GM19035 (cell line): ENCODE measurements around the gene CENPL.
"Not testable (repeated sequence)": the region's sequence is repeated elsewhere in the genome, so short reads cannot be mapped to it uniquely, and the experiment has no call there.

Experiments
- ATAC-seq: cut with Tn5 transposase; IDR thresholded peaks from one replicate; pipeline ENCODE4 v1.9.1; 2021; ENCODE audit not compliant: unreplicated experiment

Gene CENPL

GRCh38 chr1:173824315-173825081 is at the start of gene CENPL, which contains the start of gene DARS2:
CENPL (minus strand) TSS chr1:173824883; CDS start chr1:173811299, 13,584 bp downstream.
DARS2 (plus strand) TSS chr1:173824673; CDS start chr1:173825230, 557 bp downstream.
- peak; percentile 79 for ATAC-seq

GRCh38 chr1:173871500-173871899 is 46.8 kb upstream of the CENPL start:
- ATAC-seq: no peak

GRCh38 chr1:173871091-173871490 is 46.4 kb upstream of the CENPL start:
- no peak for ATAC-seq

GRCh38 chr1:173870252-173871075 is 45.8 kb upstream of the CENPL start:
- ATAC-seq: no peak

DNA sequence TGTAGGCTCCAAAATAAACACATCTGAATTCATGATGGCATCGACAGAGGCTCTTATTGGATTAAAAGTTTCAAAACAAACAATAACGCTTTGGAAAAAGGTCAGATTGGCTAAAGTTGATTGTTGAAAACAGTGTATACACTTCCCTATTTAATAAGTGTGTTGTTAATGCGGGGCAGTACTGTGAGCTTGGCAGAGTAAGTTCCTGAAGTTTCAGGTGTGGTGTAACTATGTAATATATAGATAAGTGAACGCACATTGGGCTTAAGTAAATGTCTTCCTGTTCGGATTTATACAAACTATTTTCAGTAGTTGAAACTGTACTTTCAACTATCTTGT is 44.3 kb upstream of the CENPL start:
- no peak for ATAC-seq

GRCh38 chr1:173868266-173869020 is 43.8 kb upstream of the CENPL start, which contains the start of gene ZBTB37:
ZBTB37 (plus strand) TSS chr1:173868380; CDS start chr1:173870226, 1,846 bp downstream.
- peak; percentile 59 for ATAC-seq

- peak; percentile 59 for ATAC-seq
Measured at GRCh38 chr1:173867753-173868265, 43.1 kb upstream of the CENPL start, which contains the start of gene GAS5. GAS5 (minus strand) TSS chr1:173867989.

GRCh38 chr1:173867141-173867752 is 42.6 kb upstream of the CENPL start:
- no peak for ATAC-seq

- ATAC-seq: no peak
Measured at GRCh38 chr1:173866413-173867115, 41.9 kb upstream of the CENPL start.

DNA sequence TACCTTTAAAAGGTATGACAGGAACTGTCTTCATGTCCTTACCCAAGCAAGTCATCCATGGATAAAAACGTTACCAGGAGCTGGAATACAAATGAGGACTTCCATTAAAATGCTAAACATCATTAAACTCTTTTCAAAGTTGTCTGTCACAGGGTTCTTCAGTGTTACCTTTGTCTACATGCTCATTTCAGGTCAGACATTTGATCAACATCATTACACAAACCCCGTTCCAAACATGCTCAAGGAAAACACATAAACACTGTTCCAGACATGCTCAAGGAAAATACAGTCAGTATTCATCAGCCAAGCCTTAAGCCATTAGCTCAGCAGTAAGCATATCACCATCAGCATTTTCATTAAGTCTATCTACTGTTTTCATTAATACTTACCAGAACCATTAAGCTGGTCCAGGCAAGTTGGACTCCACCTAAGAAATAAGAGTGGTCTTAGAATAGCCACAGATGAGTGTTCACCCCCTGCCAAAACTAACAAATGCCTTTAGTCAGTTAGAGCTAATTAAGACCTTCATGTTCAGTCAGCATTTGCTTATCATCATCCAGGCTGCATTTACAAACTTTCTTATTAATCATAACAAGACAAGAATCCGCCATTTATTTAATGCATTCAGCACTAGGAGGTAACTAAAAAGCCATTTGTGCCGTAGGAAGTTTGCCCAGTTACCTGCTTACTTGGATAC is 40.9 kb upstream of the CENPL start:
- ATAC-seq: no peak

DNA sequence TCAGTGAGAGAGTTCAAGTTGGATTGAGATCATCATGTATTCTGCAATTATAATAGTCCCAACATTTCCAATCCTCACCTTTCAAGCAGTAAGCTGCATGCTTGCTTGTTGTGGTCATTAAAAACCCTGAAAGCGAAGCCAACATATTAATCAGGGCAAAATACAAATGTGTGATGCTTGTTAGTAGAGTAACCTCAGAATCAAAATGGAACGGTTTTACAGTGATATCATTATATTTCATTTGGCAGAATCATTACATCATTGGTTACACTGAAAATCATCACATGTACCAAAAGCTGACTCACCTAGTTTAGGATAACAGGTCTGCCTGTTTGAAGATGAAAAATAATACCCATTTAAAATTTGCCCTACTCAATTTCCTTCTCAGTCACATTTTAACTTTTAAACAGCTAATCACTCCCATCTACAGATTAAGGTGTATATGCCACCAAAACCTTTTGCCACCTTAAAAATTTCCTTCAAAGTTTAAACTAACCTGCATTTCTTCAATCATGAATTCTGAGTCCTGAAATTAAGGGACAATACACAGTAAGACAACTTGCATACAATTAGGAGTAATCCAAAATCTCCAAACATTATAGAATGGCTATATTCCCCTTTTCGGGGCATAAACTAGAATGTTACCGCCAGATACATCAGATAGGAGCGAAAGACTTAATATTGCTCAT is 39.6 kb upstream of the CENPL start:
- ATAC-seq: no peak

DNA sequence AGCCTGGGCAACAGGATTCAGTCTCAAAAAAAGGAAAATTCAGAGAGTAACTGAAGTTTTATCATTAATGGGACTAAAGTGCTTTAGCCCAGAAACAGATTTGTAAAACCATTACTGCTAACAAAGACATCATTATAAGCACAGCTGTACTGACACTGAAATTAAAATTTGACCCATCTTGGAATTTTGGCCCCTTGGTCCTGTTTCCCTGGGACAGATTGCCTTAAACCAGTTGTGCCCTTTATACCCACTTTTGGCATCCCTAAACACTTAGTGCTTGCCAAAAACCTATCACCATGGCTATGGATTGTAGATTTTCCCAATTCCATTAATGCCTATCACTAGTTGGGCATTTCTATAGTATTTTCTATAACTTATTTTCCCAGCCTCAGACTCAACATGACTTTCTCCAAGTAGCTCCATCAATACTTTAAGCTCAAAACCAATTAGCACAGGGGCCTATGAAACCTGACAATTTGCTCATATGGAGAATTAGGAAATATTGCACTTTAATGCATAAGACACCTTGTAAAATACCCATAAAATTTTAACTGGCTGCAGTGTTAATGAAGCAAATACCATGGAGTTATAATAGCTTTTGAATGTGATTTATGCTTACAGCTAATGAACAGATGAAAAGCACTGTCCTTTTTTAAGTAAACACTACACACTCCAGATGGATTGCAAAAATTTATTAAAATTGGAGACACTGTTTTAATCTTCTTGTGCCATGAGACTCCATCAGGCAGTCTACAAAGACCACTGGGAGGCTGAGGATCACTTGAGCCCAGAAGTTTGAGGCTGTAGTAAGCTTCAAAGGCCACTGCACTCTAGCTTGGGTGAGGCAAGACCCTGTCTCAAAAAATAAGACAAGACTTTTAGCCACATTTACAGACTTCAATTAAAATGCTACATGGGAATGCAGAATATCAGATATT is 38.8 kb upstream of the CENPL start:
- ATAC-seq: no peak

DNA sequence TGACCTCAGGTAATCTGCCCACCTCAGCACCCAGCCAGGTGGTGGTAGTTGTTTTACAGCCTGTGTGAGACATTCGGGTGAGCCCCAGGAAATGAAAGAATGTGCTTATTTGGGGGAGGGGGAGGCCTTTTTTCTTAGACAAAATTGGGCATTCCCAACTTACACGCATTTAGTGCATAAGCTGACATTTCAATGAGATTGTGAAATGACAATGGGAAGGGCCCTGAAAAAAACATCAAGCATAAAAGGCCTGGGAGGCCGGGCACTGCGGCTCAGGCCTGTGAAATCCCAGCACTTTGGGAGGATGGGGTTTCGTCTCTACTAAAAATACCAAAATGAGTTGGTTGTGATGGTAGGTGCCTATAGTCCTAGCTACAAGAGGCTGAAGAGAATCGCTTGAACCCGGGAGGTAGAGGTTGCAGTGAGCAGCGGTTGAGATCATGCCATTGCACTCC is 38.1 kb upstream of the CENPL start:
- ATAC-seq: no peak

- ATAC-seq: not testable (repeated sequence)
Measured at GRCh38 chr1:173862146-173862768, 37.6 kb upstream of the CENPL start.

DNA sequence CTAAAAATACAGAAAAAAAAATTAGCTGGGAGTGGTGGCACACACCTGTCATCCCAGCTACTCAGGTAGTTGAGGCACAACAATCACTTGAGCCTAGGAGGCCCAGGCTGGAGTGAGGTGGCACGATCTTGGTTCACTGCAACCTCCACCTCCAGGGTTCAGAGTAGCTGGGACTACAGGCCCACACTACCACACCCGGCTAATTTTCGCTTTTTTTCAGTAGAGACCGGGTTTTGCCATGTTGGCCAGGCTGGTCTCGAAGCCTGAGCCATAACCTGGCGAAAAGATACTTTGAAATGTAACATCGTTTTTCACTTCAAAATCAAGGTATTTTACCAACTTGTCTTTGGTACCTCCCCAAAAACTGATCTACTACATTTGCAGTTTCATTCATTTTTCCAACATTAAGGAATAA is 37.1 kb upstream of the CENPL start:
- no peak for ATAC-seq

GRCh38 chr1:173860065-173860464 is 35.4 kb upstream of the CENPL start:
- ATAC-seq: no peak

GRCh38 chr1:173859547-173859946 is 34.9 kb upstream of the CENPL start:
- not testable (repeated sequence) for ATAC-seq
